WI38 (cell line): ENCODE data around the gene PPP3CA.

Experiments
- H3K4me3 ChIP-seq: 2 replicates; pipeline ENCODE4 v1.5.1; 2011; ENCODE audit warnings: low read depth, mild to moderate bottlenecking, control low read depth, low read length
- CTCF ChIP-seq: IDR thresholded peaks from 2 replicates; pipeline ENCODE4 v1.5.1; 2012; ENCODE audit warnings: low read depth, mild to moderate bottlenecking, control low read depth, low read length

Gene PPP3CA

GRCh38 chr4:101147283-101147682, 200.0 kb downstream of the PPP3CA start:
- TF ChIP-seq CTCF: no peak
- no peak overlapping the region for H3K4me3 ChIP-seq

GRCh38 chr4:101145021-101145420, 202.3 kb downstream of the PPP3CA start:
- no peak overlapping the region for H3K4me3 ChIP-seq
- no peak for TF ChIP-seq CTCF

GRCh38 chr4:101142259-101142658, 205.1 kb downstream of the PPP3CA start:
- no peak overlapping the region for H3K4me3 ChIP-seq
- no peak for TF ChIP-seq CTCF

- TF ChIP-seq CTCF: no peak
- H3K4me3 ChIP-seq: no peak overlapping the region
Measured at GRCh38 chr4:101141855-101142254, 205.5 kb downstream of the PPP3CA start.

- TF ChIP-seq CTCF: no peak
- H3K4me3 ChIP-seq: no peak overlapping the region
Measured at GRCh38 chr4:101141230-101141629, 206.1 kb downstream of the PPP3CA start.

GRCh38 chr4:101140228-101140627, 207.1 kb downstream of the PPP3CA start:
- no peak for TF ChIP-seq CTCF
- no peak overlapping the region for H3K4me3 ChIP-seq

GRCh38 chr4:101136373-101137370, 210.7 kb downstream of the PPP3CA start:
- H3K4me3 ChIP-seq: no peak overlapping the region
- no peak for TF ChIP-seq CTCF
